ENCODE results near the gene OTUD7B. TPM values are rescaled to one million over a fixed set of nuclear protein-coding genes. Genes with fewer than 3 reads are reported as not detected.
A peak's percentile ranks its signal among the peaks of the same experiment; 100 is the strongest.

The OTUD7B gene
- total RNA-seq, 4 donors from 2014 or later = 8.5 to 12.6 (median 9.1) TPM

GRCh38 chr1:149903836-149904491, 106.6 kb downstream of the OTUD7B start:
- no peaks in the 10 kb centered on the region for H3K36me3 ChIP-seq
- 87 to 90% methylated on average over 3 to 5 of the region's 5 CpGs for WGBS, 2 donors
- H3K4me1 ChIP-seq = peaks cover 7 to 17% (median 11%) of the 10 kb centered on the region in 3 donors
- H3K27me3 ChIP-seq = no peaks in the 10 kb centered on the region
- no peak for DNase-seq
- no peak overlapping the region for H3K27ac ChIP-seq
- intact Hi-C loops (cut with DNase I) = no loop called here
- TF ChIP-seq CTCF (IDR thresholded peaks at IDR 0.05) = no peak
- no peak for TF ChIP-seq POLR2A (IDR thresholded peaks at IDR 0.05)
- H3K9me3 ChIP-seq = no peaks in the 10 kb centered on the region
- H3K4me3 ChIP-seq = no peak overlapping the region

GRCh38 chr1:149899460-149900284, 110.9 kb downstream of the OTUD7B start, which contains the start of gene BOLA1:
BOLA1 (plus strand) TSS chr1:149899568; CDS start chr1:149900060, 492 bp downstream.
- Histone ChIP-seq H3K4me1 (peaks cover 7 to 17% (median 11%) of the 10 kb centered on the region in 3 donors), H3K36me3 (no peaks in the 10 kb centered on the region), H3K27ac (peak within 1 kb of the TSS; percentile 85 to 94 (median 90)), H3K4me3 (peak within 1 kb of the TSS; percentile 54 to 78 (median 67)), H3K9me3 (no peaks in the 10 kb centered on the region), H3K27me3 (no peaks in the 10 kb centered on the region)
- 0 to 1% methylated on average over 17 to 22 of the region's 65 CpGs for WGBS, 2 donors
- intact Hi-C loops (cut with DNase I) = no loop called here
- peak in 1 of 6 experiments; percentile 22 for TF ChIP-seq CTCF (IDR thresholded peaks at IDR 0.05)
- TF ChIP-seq POLR2A (IDR thresholded peaks at IDR 0.05) = peak in 3 of 4 donors; percentile 39 to 85 (median 74)
- DNase-seq = peak; percentile 57

GRCh38 chr1:149896575-149896974, 114.0 kb downstream of the OTUD7B start:
- intact Hi-C loops (cut with DNase I) = no loop called here
- Histone ChIP-seq H3K9me3 (no peaks in the 10 kb centered on the region), H3K4me3 (no peak overlapping the region), H3K27me3 (no peaks in the 10 kb centered on the region), H3K4me1 (peaks cover 7 to 17% (median 11%) of the 10 kb centered on the region in 3 donors), H3K36me3 (no peaks in the 10 kb centered on the region), H3K27ac (no peak overlapping the region)
- no peak for DNase-seq
- TF ChIP-seq CTCF (IDR thresholded peaks at IDR 0.05) = no peak
- WGBS, 2 donors = 83 to 93% methylated on average over 4 of the region's 4 CpGs

GRCh38 chr1:149888999-149889289, 121.6 kb downstream of the OTUD7B start:
- H3K27ac ChIP-seq = peak overlapping the region; percentile 94 to 100 (median 99)
- WGBS, 2 donors = 9 to 16% methylated on average over 6 of the region's 6 CpGs
- H3K9me3 ChIP-seq = no peaks in the 10 kb centered on the region
- peaks cover 8 to 38% (median 14%) of the 10 kb centered on the region in 3 donors for H3K4me1 ChIP-seq
- TF ChIP-seq POLR2A (IDR thresholded peaks at IDR 0.05) (peak in 1 of 4 donors; percentile 30), CTCF (IDR thresholded peaks at IDR 0.05) (no peak)
- no peaks in the 10 kb centered on the region for H3K36me3 ChIP-seq
- H3K27me3 ChIP-seq = no peaks in the 10 kb centered on the region
- DNase-seq = no peak
- intact Hi-C loops (cut with DNase I) = no loop called here
- peak overlapping the region; percentile 39 to 75 (median 62) for H3K4me3 ChIP-seq
